HCT116 (cell line): ENCODE data around the gene AHRR. TPM values are rescaled to one million over a fixed set of nuclear protein-coding genes. Genes with fewer than 3 reads are reported as not detected.
A peak's percentile ranks its signal among the peaks of the same experiment; 100 is the strongest.

ENCODE experiments used
- ATAC-seq: fragments of 200-7000 bp; cut with Tn5 transposase; 2 replicates; pipeline ENCODE4 v1.9.1; 2020; ENCODE audit warnings: mild to moderate bottlenecking, moderate library complexity
- BruUV-seq: library from RNA; stranded (reverse); fragments of 400-500 nt; replicated peaks from 2 replicates; lab custom pipeline; 2021; lab: Mats Ljungman, UMichigan
- CTCF ChIA-PET: fragments of 300-600 bp; sonication (Branson Sonifier 250); formaldehyde crosslinking; loops from one replicate; lab custom pipeline; 2021; ENCODE audit warnings: antibody characterized with exemption; lab: Charles Lee
- POLR2A ChIA-PET: fragments of 300-600, 350-600 bp; sonication (Branson Sonifier 250); formaldehyde crosslinking; loops from one replicate; lab custom pipeline; 2021; ENCODE audit warnings: antibody characterized with exemption; lab: Charles Lee
- RAD21 ChIA-PET, 2 experiments: fragments of 300-600 bp; sonication (Branson Sonifier 250); formaldehyde crosslinking; loops; one replicate each; lab custom pipeline; 2023; ENCODE audit warnings: low total read pairs in 2 of 2; ENCODE audit not compliant: uncharacterized antibody in 2 of 2, unreplicated experiment in 2 of 2, low non-redundant PET in 1 of 2; lab: Charles Lee
- DNase-seq: peaks from one replicate; pipeline ENCODE4 v3.0.0-alpha.2; 2010; ENCODE audit warnings: low read depth, low spot score
- H2AFZ ChIP-seq: fragments of 200-600 bp; shearing (Covaris generic), sonication (generic); 2 replicates; pipeline ENCODE4 v1.6.1; 2017; ENCODE audit warnings: low read depth, mixed run types, mixed read lengths, antibody characterized with exemption, low read length; ENCODE audit not compliant: poor library complexity, severe bottlenecking
- H3K27ac ChIP-seq: 2 replicates; pipeline ENCODE4 v1.5.1; 2012; ENCODE audit warnings: low read depth, low read length
- H3K27me3 ChIP-seq: fragments of 200-600 bp; sonication (generic); 2 replicates; pipeline ENCODE4 v1.6.1; 2016; ENCODE audit warnings: mixed run types, low read length, mixed read lengths; ENCODE audit not compliant: insufficient read depth
- H3K36me3 ChIP-seq, 2 experiments: fragments of 200-500 bp in 1 of 2; fragments of 200-600 bp in 1 of 2; sonication (Bioruptor generic) in 1 of 2; sonication (generic) in 1 of 2; 2 replicates each; pipeline versions ENCODE4 v1.5.1 to v1.6.1; 2014 to 2016; ENCODE audit warnings: low read length in 2 of 2, inconsistent platforms in 1 of 2, mixed read lengths in 1 of 2, mixed run types in 1 of 2; ENCODE audit not compliant: insufficient read depth in 2 of 2, control insufficient read depth in 1 of 2
- H3K4me1 ChIP-seq, 2 experiments: fragments of 200-600 bp in 1 of 2; sonication (generic) in 1 of 2; 2 replicates each; pipeline versions ENCODE4 v1.5.1 to v1.6.1; 2012 to 2017; ENCODE audit warnings: low read length in 2 of 2, inconsistent platforms in 1 of 2, mild to moderate bottlenecking in 1 of 2, mixed read lengths in 1 of 2, mixed run types in 1 of 2, moderate library complexity in 1 of 2; ENCODE audit not compliant: insufficient read depth in 2 of 2, control insufficient read depth in 1 of 2
- H3K4me2 ChIP-seq: fragments of 200-600 bp; sonication (generic); 2 replicates; pipeline ENCODE4 v1.6.1; 2017; ENCODE audit warnings: mixed run types, low read length, mixed read lengths
- H3K4me3 ChIP-seq, 2 experiments: fragments of 200-600 bp in 1 of 2; sonication (generic) in 1 of 2; replicated peaks in 1 of 2; 2 replicates each; pipeline ENCODE4 v1.5.1; 2011 to 2016; ENCODE audit warnings: low read length in 2 of 2, control low read depth in 1 of 2, low read depth in 1 of 2, mild to moderate bottlenecking in 1 of 2, mixed read lengths in 1 of 2, mixed run types in 1 of 2
- H3K79me2 ChIP-seq: fragments of 200-600 bp; sonication (generic); 2 replicates; pipeline ENCODE4 v1.6.1; 2017; ENCODE audit warnings: mild to moderate bottlenecking, mixed run types, low read length, moderate library complexity, mixed read lengths; ENCODE audit not compliant: insufficient read depth
- H3K9ac ChIP-seq: fragments of 200-600 bp; sonication (generic); 2 replicates; pipeline ENCODE4 v1.6.1; 2016; ENCODE audit warnings: low read length, mixed read lengths
- H3K9me2 ChIP-seq: fragments of 200-600 bp; sonication (generic), shearing (Covaris generic); 2 replicates; pipeline ENCODE4 v1.6.1; 2017; ENCODE audit warnings: mixed run types, mild to moderate bottlenecking, moderate library complexity; ENCODE audit not compliant: insufficient read depth
- H3K9me3 ChIP-seq, 2 experiments: fragments of 200-500 bp in 1 of 2; fragments of 200-600 bp in 1 of 2; sonication (Bioruptor generic) in 1 of 2; sonication (generic) in 1 of 2; 2 replicates each; pipeline ENCODE4 v1.6.1; 2014 to 2017; ENCODE audit warnings: low read length in 2 of 2, mixed read lengths in 2 of 2, inconsistent platforms in 1 of 2, low read depth in 1 of 2, mild to moderate bottlenecking in 1 of 2, mixed run types in 1 of 2, moderate library complexity in 1 of 2; ENCODE audit not compliant: control insufficient read depth in 1 of 2, insufficient read depth in 1 of 2
- H4K20me1 ChIP-seq: fragments of 200-600 bp; sonication (generic), shearing (Covaris generic); 2 replicates; pipeline ENCODE4 v1.6.1; 2017; ENCODE audit warnings: mixed run types, mild to moderate bottlenecking, moderate library complexity; ENCODE audit not compliant: insufficient read depth
- ATF3 ChIP-seq: IDR thresholded peaks from 2 replicates; pipeline ENCODE4 v1.6.1; 2012
- CBX3 ChIP-seq: IDR thresholded peaks from 2 replicates; pipeline ENCODE4 v1.6.1; 2012; ENCODE audit warnings: low read depth
- CEBPB ChIP-seq: IDR thresholded peaks from 2 replicates; pipeline ENCODE4 v1.6.1; 2012; ENCODE audit warnings: low read depth
- EGR1 ChIP-seq: IDR thresholded peaks from 2 replicates; pipeline ENCODE4 v1.6.1; 2012; ENCODE audit warnings: low read depth
- ELF1 ChIP-seq: IDR thresholded peaks from 2 replicates; pipeline ENCODE4 v1.6.1; 2012; ENCODE audit warnings: low read depth, borderline replicate concordance
- EZH2phosphoT487 ChIP-seq: fragments of 200-600 bp; IDR thresholded peaks from 2 replicates; pipeline ENCODE4 v1.6.1; 2018; ENCODE audit warnings: antibody characterized with exemption, borderline replicate concordance
- FOSL1 ChIP-seq: IDR thresholded peaks from 2 replicates; pipeline ENCODE4 v1.6.1; 2012; ENCODE audit warnings: low read depth
- JUND ChIP-seq: IDR thresholded peaks from 2 replicates; pipeline ENCODE4 v1.6.1; 2012
- POLR2A ChIP-seq: IDR thresholded peaks from 2 replicates; pipeline ENCODE4 v1.7.0; 2011; ENCODE audit warnings: borderline replicate concordance; ENCODE audit not compliant: insufficient read depth, insufficient read length; ENCODE audit errors: extremely low read depth
- POLR2AphosphoS5 ChIP-seq: IDR thresholded peaks from 2 replicates; pipeline ENCODE4 v1.6.1; 2011; ENCODE audit warnings: mild to moderate bottlenecking, low read depth, low read length, moderate library complexity
- SIN3A ChIP-seq: IDR thresholded peaks from 2 replicates; pipeline ENCODE4 v1.6.1; 2012; ENCODE audit warnings: low read depth
- SRF ChIP-seq: IDR thresholded peaks from 2 replicates; pipeline ENCODE4 v1.6.1; 2012; ENCODE audit warnings: low read depth
- YY1 ChIP-seq: IDR thresholded peaks from 2 replicates; pipeline ENCODE4 v1.6.1; 2011; ENCODE audit warnings: low read length, low read depth, moderate library complexity, mild to moderate bottlenecking; ENCODE audit not compliant: insufficient replicate concordance; ENCODE audit errors: extremely low read depth
- ZBTB33 ChIP-seq: IDR thresholded peaks from 2 replicates; pipeline ENCODE4 v1.6.1; 2011; ENCODE audit warnings: mild to moderate bottlenecking, low read length, moderate library complexity; ENCODE audit not compliant: insufficient replicate concordance; ENCODE audit errors: extremely low read depth
- ZNF274 ChIP-seq: fragments of 200-500 bp; sonication (Bioruptor generic); IDR thresholded peaks from 2 replicates; pipeline ENCODE4 v1.6.1; 2014; ENCODE audit warnings: mild to moderate bottlenecking, low read depth, low read length, inconsistent platforms
- intact Hi-C: fragments of 100-400 bp; cut with micrococcal nuclease; formaldehyde crosslinking; loops from 2 replicates; pipeline ENCODE4 v1.10.0; 2022
- total RNA-seq: library from RNA; stranded (reverse); gene quantifications from one replicate; pipeline ENCODE4 v1.2.1, GENCODE V29; 2021; ENCODE audit not compliant: unreplicated experiment
- TF ChIP-seq, protein P1 (sequence below), 3 experiments: fragments of 200-600 bp in 1 of 3; sonication (generic) in 1 of 3; IDR thresholded peaks in 2 of 3; conservative IDR thresholded peaks in 1 of 3; 2 replicates each; pipeline ENCODE4 v1.5.1; 2012 to 2017; ENCODE audit warnings: low read depth in 2 of 3, low read length in 2 of 3, antibody characterized with exemption in 1 of 3, borderline replicate concordance in 1 of 3, control low read depth in 1 of 3, mild to moderate bottlenecking in 1 of 3, mixed read lengths in 1 of 3, mixed run types in 1 of 3, moderate library complexity in 1 of 3; ENCODE audit not compliant: insufficient read depth in 1 of 3
- TF ChIP-seq, protein P2 (sequence below): IDR thresholded peaks from 2 replicates; pipeline ENCODE4 v1.6.1; 2012

Gene AHRR
- total RNA-seq, 1 experiment from 2014 or later, result 12.7 TPM

DNA sequence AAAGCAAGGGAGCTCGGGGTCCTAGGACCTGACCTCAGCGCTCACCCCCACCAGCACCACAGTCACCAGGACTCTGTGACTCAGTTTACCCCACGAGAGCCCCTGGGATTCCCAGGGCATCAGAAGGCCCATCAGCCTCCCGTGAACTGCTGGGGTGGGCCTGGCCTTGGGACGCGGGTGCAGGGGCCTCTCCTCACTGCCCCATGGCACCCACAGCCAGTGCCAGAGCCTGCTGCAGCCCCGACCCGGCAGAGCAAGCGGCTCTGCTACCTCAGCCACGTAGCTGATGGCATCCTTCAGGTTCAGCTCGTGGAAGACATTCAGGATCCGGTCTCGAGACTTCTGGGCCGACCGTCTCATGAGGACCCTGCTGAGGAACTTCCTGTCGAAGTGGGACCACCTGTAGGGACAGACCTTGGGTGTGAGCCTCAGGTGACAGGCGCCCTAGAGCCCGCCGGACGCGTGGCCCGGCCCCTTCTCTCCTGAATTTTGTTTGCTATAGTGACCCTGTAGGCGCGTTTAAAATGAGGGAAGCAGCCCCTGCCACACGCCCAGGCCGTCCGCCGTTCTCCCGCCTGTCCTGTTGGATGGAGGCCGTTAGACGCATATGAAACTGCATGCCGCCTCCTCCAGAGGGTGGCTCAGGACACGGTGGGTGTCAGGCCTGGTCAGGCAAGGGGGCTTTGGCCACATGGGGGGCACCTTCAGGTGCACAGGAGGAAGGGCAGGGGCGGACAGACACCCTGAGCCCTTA is 158.2 kb downstream of the AHRR start:
- no peak for ATAC-seq

More for the DNA sequence above, 158.2 kb downstream of the AHRR start:
- TF ChIP-seq ELF1 (no peak), YY1 (no peak), FOSL1 (no peak), SRF (no peak), ATF3 (no peak), EGR1 (no peak), POLR2AphosphoS5 (no peak), ZNF274 (no peak), JUND (no peak), SIN3A (no peak), EZH2phosphoT487 (no peak), CBX3 (no peak), CEBPB (no peak), POLR2A (no peak), ZBTB33 (no peak)
- TF ChIP-seq, protein P1, sequence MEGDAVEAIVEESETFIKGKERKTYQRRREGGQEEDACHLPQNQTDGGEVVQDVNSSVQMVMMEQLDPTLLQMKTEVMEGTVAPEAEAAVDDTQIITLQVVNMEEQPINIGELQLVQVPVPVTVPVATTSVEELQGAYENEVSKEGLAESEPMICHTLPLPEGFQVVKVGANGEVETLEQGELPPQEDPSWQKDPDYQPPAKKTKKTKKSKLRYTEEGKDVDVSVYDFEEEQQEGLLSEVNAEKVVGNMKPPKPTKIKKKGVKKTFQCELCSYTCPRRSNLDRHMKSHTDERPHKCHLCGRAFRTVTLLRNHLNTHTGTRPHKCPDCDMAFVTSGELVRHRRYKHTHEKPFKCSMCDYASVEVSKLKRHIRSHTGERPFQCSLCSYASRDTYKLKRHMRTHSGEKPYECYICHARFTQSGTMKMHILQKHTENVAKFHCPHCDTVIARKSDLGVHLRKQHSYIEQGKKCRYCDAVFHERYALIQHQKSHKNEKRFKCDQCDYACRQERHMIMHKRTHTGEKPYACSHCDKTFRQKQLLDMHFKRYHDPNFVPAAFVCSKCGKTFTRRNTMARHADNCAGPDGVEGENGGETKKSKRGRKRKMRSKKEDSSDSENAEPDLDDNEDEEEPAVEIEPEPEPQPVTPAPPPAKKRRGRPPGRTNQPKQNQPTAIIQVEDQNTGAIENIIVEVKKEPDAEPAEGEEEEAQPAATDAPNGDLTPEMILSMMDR (IDR thresholded peaks at IDR 0.05 in 2 of 3, conservative IDR thresholded peaks at IDR 0.05 in 1 of 3; ENCODE audit: borderline replicate concordance in 1 of 3, insufficient read depth in 1 of 3, low read depth in 2 of 3, low read length in 2 of 3), result no peak
- TF ChIP-seq, protein P2, sequence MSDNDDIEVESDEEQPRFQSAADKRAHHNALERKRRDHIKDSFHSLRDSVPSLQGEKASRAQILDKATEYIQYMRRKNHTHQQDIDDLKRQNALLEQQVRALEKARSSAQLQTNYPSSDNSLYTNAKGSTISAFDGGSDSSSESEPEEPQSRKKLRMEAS, result no peak
- Histone ChIP-seq H4K20me1 (no peaks in the 10 kb centered on the region), H3K36me3 (no peaks in the 10 kb centered on the region), H3K4me3 (no peak overlapping the region), H3K9me2 (no peaks in the 10 kb centered on the region), H3K27ac (no peak overlapping the region), H3K9ac (no peak overlapping the region), H3K79me2 (no peaks in the 10 kb centered on the region), H3K27me3 (no peaks in the 10 kb centered on the region), H3K4me1 (peaks cover 0 to 16% of the 10 kb centered on the region in 2 experiments; a peak in 2 of 4 replicates), H2AFZ (no peak overlapping the region), H3K4me2 (peak overlapping the region; percentile 55; the same call in 1 of the 2 replicates), H3K9me3 (no peaks in the 10 kb centered on the region)
- intact Hi-C loops, result no loop called here
- ChIA-PET CTCF (no interaction called here), POLR2A (no interaction called here), RAD21 (no interaction called here)
- BruUV-seq, result no TSS peak
- DNase-seq, result no peak
